Glutamatergic neuron (in vitro differentiated cells): ENCODE data around the gene RGS13. TPM values are rescaled to one million over a fixed set of nuclear protein-coding genes. Genes with fewer than 3 reads are reported as not detected.

Source experiments
- DNase-seq: peaks from one replicate; pipeline ENCODE4 v3.0.0; 2022
- H3K27ac Mint-ChIP-seq: one replicate; pipeline ENCODE4 v1.8.0; 2020; ENCODE audit warnings: mild to moderate bottlenecking, mixed read lengths, inconsistent platforms; ENCODE audit not compliant: unreplicated experiment
- H3K27me3 Mint-ChIP-seq: one replicate; pipeline ENCODE4 v1.8.0; 2020; ENCODE audit warnings: mild to moderate bottlenecking, moderate library complexity, mixed read lengths, inconsistent platforms; ENCODE audit not compliant: unreplicated experiment
- H3K36me3 Mint-ChIP-seq: one replicate; pipeline ENCODE4 v1.8.0; 2020; ENCODE audit warnings: mild to moderate bottlenecking, mixed read lengths, inconsistent platforms; ENCODE audit not compliant: unreplicated experiment
- H3K4me1 Mint-ChIP-seq: one replicate; pipeline ENCODE4 v1.8.0; 2020; ENCODE audit warnings: mild to moderate bottlenecking, low read depth, mixed read lengths, inconsistent platforms; ENCODE audit not compliant: unreplicated experiment
- H3K4me3 Mint-ChIP-seq: one replicate; pipeline ENCODE4 v1.8.0; 2020; ENCODE audit warnings: mild to moderate bottlenecking, mixed read lengths, inconsistent platforms; ENCODE audit not compliant: unreplicated experiment
- H3K9me3 Mint-ChIP-seq: one replicate; pipeline ENCODE4 v1.8.0; 2020; ENCODE audit warnings: mild to moderate bottlenecking, moderate library complexity, mixed read lengths, inconsistent platforms; ENCODE audit not compliant: unreplicated experiment
- total RNA-seq: library from RNA; stranded (reverse); fragmentation: NEBNext Ultra II Directional; extraction: Animal tissue kit (Norgen Biotek cat#: 25700); gene quantifications from one replicate; pipeline ENCODE4 v1.2.1, GENCODE V29; 2021; ENCODE audit not compliant: unreplicated experiment
- TF ChIP-seq, protein P1 (sequence below): fragments of 200-600 bp; sonication (generic); IDR thresholded peaks from one replicate; pipeline ENCODE4 v1.5.0; 2021; ENCODE audit not compliant: partially characterized antibody, unreplicated experiment

RGS13 gene
- total RNA-seq, 1 donor from 2014 or later = not detected

DNA sequence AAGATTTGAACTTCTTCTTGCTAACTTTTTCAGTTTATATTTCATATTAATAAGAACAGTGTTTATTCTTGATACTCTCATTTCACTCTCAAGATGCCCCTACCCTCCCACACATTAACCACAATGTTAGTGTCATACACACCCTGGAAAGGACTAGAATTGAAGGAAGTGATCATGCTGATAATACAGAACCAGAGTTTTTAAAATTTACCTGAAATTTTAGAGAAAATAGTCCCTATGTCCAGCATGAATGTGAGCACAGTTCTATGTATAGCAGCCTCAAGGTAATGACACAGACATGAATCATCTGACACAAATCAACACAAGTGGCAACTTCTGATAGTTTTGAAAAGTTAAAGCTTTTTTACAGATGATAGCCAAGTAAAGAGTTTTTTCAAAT, 34.4 kb upstream of the RGS13 start:
- Mint-ChIP-seq H3K27ac (no peak overlapping the region), H3K27me3 (peaks cover 2% of the 10 kb centered on the region)

DNA sequence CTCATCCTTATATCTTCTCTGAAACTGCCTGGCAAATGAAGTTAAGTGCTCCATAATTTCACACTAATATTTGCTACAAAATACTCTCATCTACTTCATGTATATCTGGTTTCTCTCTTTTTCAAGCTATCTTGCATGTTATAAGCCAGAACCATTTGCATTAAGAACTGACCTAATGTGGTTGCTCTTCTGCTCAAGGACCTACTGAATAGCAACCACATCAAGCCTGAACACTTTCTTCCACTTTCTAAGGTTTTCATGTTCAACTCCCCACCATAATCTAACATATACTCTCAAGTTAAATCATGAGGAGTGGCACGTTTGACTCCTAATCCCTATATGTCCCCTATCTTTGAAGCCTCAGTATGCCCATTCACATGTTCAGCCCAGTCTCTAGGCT, 33.2 kb upstream of the RGS13 start:
- H3K27me3 Mint-ChIP-seq = peaks cover 2% of the 10 kb centered on the region
- H3K27ac Mint-ChIP-seq = no peak overlapping the region
- H3K36me3 Mint-ChIP-seq = no peaks in the 10 kb centered on the region
- no peak for DNase-seq
- H3K9me3 Mint-ChIP-seq = no peaks in the 10 kb centered on the region
- H3K4me1 Mint-ChIP-seq = no peaks in the 10 kb centered on the region
- TF ChIP-seq, protein P1, sequence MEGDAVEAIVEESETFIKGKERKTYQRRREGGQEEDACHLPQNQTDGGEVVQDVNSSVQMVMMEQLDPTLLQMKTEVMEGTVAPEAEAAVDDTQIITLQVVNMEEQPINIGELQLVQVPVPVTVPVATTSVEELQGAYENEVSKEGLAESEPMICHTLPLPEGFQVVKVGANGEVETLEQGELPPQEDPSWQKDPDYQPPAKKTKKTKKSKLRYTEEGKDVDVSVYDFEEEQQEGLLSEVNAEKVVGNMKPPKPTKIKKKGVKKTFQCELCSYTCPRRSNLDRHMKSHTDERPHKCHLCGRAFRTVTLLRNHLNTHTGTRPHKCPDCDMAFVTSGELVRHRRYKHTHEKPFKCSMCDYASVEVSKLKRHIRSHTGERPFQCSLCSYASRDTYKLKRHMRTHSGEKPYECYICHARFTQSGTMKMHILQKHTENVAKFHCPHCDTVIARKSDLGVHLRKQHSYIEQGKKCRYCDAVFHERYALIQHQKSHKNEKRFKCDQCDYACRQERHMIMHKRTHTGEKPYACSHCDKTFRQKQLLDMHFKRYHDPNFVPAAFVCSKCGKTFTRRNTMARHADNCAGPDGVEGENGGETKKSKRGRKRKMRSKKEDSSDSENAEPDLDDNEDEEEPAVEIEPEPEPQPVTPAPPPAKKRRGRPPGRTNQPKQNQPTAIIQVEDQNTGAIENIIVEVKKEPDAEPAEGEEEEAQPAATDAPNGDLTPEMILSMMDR = no peak
- H3K4me3 Mint-ChIP-seq = no peak overlapping the region

More for the DNA sequence above, 34.4 kb upstream of the RGS13 start:
- no peaks in the 10 kb centered on the region for H3K36me3 Mint-ChIP-seq
- TF ChIP-seq, protein P1 = no peak
- no peaks in the 10 kb centered on the region for H3K4me1 Mint-ChIP-seq
- no peaks in the 10 kb centered on the region for H3K9me3 Mint-ChIP-seq
- H3K4me3 Mint-ChIP-seq = no peak overlapping the region
- DNase-seq = no peak

DNA sequence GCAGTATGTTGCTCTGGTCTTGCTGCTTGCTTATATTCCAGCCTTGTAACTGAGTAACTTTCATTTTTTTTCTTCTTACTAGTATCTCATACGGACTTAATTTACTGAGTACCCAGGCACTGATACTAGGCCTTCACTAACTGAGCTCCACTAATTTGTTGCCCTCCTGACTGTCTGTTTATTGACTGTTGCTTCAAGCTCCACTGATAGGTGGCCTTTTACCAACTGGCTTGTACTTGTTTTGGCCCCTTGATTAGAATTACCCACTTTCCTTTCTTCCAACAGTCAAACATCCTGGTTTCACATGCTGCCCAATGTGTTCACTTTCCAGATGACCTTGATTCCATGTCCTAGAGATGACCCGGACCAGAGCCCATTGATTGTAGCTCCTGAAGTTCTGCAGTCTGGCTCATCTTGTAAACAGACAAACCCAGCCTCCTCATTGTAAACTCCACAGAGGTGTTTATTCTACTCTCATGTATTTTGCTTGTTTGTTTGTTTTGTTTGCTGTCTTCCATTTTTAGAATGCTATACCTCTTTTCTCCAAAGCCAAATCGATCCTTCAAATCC, 32.6 kb upstream of the RGS13 start:
- Mint-ChIP-seq H3K27me3 (peaks cover 2% of the 10 kb centered on the region), H3K9me3 (no peaks in the 10 kb centered on the region), H3K4me1 (no peaks in the 10 kb centered on the region), H3K36me3 (no peaks in the 10 kb centered on the region), H3K27ac (no peak overlapping the region), H3K4me3 (no peak overlapping the region)
- TF ChIP-seq, protein P1 = no peak
- no peak for DNase-seq

DNA sequence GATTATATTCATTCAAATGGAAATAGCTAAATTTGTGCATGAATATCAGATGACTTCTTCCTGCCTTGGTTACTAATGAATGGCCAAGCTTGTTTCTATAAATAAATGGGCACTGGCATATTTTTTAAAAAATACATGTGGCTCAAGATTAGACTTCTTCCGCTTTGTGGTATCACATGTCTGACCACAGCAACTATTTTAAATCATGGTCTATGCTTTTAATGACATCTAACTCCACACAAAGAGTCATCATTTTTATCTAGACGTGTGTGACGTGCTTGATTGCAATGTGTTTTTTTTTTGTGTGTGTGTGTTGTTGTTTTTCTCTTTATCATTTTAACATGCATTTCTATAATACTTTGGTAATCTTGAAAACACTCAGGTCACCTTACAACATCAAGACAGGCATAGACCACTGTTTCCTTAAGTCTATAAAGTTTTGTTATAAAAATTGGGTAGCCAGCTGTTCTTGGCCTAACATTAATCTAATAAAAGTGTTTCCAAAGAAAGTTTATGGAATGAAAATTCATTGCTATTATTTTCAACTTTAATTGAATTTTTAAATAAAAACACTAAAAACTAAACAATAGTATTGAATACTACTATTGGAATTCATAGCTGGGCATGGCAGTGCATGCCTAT, 30.8 kb upstream of the RGS13 start:
- Mint-ChIP-seq H3K4me1 (no peaks in the 10 kb centered on the region), H3K4me3 (no peak overlapping the region), H3K27ac (no peak overlapping the region), H3K27me3 (peaks cover 2% of the 10 kb centered on the region), H3K36me3 (no peaks in the 10 kb centered on the region), H3K9me3 (no peaks in the 10 kb centered on the region)
- TF ChIP-seq, protein P1 = no peak
- DNase-seq = no peak

DNA sequence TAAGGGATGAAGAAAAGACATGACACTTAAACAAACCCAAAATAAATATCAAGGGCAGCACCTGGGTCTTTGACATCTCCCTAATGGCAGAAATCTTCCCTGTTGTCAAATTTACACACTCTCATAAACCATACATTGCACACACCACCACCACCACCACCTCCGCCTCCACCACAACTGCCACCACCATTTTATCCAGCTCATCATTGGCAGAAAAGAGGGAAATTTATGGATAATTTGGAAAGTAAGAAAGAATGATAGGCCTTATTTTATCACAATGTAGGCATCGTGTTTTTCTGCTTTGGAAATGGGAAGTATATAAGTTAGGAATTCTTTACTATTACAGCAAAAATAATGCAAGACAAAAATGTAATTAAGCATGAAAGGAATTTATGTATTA, 27.3 kb upstream of the RGS13 start:
- Mint-ChIP-seq H3K4me3 (no peak overlapping the region), H3K27ac (no peak overlapping the region), H3K36me3 (no peaks in the 10 kb centered on the region), H3K4me1 (no peaks in the 10 kb centered on the region), H3K9me3 (no peaks in the 10 kb centered on the region), H3K27me3 (peaks cover 4% of the 10 kb centered on the region)
- TF ChIP-seq, protein P1 = no peak
- DNase-seq = no peak
